IMR-90 (cell line): ENCODE data around the gene FBXW7.

Experiments
- BHLHE40 ChIP-seq: fragments of 150-350 bp; IDR thresholded peaks from 2 replicates; pipeline ENCODE4 v1.6.1; 2016; ENCODE audit warnings: mild to moderate bottlenecking, low read depth, low read length
- CEBPB ChIP-seq: IDR thresholded peaks from 2 replicates; pipeline ENCODE4 v1.6.1; 2012; ENCODE audit warnings: low read depth, low read length, improper control_type of control experiment
- CTCF ChIP-seq: conservative IDR thresholded peaks from 2 replicates; pipeline ENCODE4 v1.5.1; 2012; ENCODE audit warnings: mild to moderate bottlenecking, low read depth, low read length, improper control_type of control experiment
- FOS ChIP-seq: fragments of 150-350 bp; IDR thresholded peaks from 2 replicates; pipeline ENCODE4 v1.6.1; 2016; ENCODE audit warnings: low read depth, low read length
- MAFK ChIP-seq: IDR thresholded peaks from 2 replicates; pipeline ENCODE4 v1.6.1; 2012; ENCODE audit warnings: low read depth, low read length, improper control_type of control experiment
- MAZ ChIP-seq: IDR thresholded peaks from 2 replicates; pipeline ENCODE4 v1.6.1; 2012; ENCODE audit warnings: low read depth, mild to moderate bottlenecking, low read length, improper control_type of control experiment, moderate library complexity, borderline replicate concordance
- MXI1 ChIP-seq: IDR thresholded peaks from 2 replicates; pipeline ENCODE4 v1.6.1; 2012; ENCODE audit warnings: low read depth, mild to moderate bottlenecking, low read length, moderate library complexity, borderline replicate concordance
- NFE2L2 ChIP-seq: fragments of 150-350 bp; IDR thresholded peaks from 2 replicates; pipeline ENCODE4 v1.6.1; 2016; ENCODE audit warnings: low read depth, mild to moderate bottlenecking, low read length
- POLR2A ChIP-seq: IDR thresholded peaks from 2 replicates; pipeline ENCODE4 v1.6.1; 2012; ENCODE audit warnings: mild to moderate bottlenecking, low read depth, low read length
- SMC3 ChIP-seq: fragments of 150-350 bp; IDR thresholded peaks from 2 replicates; pipeline ENCODE4 v1.6.1; 2016; ENCODE audit warnings: low read depth, mild to moderate bottlenecking, antibody characterized with exemption, low read length, moderate library complexity
- TF ChIP-seq, protein P1 (sequence below): fragments of 150-350 bp; IDR thresholded peaks from 2 replicates; pipeline ENCODE4 v1.6.1; 2017; ENCODE audit warnings: mild to moderate bottlenecking, antibody characterized with exemption, low read length, low read depth

DNA sequence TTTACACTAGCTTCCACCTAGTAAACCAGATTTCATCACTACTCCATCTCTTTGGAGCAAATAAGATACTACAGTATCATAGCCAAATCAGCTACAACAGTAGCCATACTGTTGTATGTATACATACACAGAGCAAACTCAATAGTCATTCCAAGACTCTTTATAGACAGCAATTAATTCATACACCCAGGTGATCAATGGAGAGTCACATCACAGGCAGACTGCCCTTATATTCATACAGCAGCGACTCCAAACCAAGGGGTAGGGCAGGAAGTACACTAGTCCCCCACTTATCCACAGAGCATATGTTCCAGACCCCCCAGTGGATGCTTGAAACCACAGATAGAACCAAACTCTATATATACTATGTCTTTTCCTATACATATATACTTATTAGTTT, 76.6 kb downstream of the FBXW7 start:
- no peak for TF ChIP-seq MXI1
- no peak for TF ChIP-seq CTCF
- no peak for TF ChIP-seq POLR2A
- TF ChIP-seq MAZ, result no peak
- TF ChIP-seq NFE2L2, result no peak
- no peak for TF ChIP-seq BHLHE40
- no peak for TF ChIP-seq CEBPB
- no peak for TF ChIP-seq MAFK
- TF ChIP-seq, protein P1, sequence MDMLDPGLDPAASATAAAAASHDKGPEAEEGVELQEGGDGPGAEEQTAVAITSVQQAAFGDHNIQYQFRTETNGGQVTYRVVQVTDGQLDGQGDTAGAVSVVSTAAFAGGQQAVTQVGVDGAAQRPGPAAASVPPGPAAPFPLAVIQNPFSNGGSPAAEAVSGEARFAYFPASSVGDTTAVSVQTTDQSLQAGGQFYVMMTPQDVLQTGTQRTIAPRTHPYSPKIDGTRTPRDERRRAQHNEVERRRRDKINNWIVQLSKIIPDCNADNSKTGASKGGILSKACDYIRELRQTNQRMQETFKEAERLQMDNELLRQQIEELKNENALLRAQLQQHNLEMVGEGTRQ, result no peak
- no peak for TF ChIP-seq FOS
- no peak for TF ChIP-seq SMC3
